Activated T-cell treated with anti-CD3 and anti-CD28 coated beads, Interleukin-2, amount 50 U/mL, for 1 hour (primary cell): Measurements from ENCODE around the gene MAN2B2.
A peak's percentile ranks its signal among the peaks of the same experiment; 100 is the strongest.

ENCODE experiments used
- DNase-seq: peaks from one replicate; pipeline ENCODE4 v3.0.0-alpha.2; 2020

Gene MAN2B2

DNA sequence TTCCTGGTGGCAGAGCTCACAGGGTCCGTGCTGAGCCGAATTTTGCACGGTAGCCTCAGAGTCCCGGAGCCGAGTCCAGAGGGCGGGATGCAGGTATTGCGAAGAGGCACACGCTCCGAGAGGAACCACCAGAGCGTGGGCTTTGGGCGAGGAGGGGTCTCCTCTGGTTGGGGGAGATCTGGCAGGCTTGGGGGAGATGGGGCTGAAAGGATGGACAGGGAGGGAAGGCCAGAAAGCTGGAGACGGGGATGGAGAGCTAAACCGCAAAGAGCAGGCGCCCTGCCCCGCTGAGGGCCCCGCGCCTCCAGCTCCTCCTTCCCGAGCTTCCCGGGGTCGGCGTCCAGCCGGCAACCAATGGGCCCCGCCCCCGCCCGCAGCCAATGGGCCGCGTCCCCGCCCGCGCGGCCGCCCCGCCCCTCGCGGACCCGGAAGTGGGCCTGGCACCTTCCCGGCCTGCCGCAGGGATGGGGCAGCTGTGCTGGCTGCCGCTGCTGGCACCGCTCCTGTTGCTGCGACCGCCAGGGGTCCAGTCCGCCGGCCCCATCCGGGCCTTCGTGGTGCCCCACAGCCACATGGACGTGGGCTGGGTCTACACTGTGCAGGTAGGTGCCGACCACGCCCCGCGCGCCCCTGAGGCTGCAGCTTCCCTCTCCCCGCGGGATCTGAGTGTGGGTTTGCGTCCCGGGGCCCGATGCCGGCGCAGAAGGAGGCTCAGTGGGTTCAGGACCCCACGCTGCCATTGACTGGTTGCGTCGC, at the start of gene MAN2B2:
MAN2B2 (plus strand) TSS at position 443 of the 756 bp plus-strand sequence; CDS start at position 465, 22 bp downstream.
- DNase-seq, result peak; percentile 88

DNA sequence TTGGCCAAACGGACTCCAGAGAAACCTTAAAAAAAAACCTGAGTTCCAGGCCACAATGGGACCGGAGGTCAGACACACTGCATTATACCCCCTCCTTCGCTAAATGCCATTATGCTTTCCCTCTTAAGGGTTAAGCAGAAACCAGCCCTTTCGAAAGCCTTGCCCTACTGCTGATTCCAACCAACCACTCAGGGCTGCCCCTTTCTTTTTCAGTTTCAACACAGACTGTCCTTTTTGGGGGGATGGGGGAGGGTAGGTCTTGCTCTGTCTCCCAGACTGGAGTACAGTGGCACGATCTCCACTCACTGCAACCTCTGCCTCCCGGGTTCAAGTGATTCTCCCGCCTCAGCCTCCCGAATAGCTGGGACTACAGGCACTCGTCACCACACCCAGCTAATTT, 49.5 kb upstream of the MAN2B2 start:
- DNase-seq, result no peak

DNA sequence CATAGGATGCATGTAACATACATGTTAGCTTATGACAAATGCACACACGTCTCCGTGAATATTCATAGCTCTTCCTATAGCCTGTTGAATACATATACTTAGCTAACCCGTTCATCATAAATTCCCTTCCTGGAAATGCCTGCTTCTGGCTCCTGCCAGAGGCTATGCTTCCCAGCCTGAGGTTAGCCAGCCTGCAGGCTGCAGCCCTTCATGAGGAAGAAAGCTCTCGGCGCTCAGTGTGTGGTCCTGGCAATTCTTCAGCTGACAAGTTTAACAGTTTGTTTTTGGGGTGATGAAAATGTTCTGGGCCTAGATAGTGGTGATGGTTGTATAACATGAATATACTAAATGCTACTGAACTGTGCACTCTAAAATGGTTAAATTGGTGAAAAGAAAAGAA, 48.8 kb upstream of the MAN2B2 start:
- no peak for DNase-seq

DNA sequence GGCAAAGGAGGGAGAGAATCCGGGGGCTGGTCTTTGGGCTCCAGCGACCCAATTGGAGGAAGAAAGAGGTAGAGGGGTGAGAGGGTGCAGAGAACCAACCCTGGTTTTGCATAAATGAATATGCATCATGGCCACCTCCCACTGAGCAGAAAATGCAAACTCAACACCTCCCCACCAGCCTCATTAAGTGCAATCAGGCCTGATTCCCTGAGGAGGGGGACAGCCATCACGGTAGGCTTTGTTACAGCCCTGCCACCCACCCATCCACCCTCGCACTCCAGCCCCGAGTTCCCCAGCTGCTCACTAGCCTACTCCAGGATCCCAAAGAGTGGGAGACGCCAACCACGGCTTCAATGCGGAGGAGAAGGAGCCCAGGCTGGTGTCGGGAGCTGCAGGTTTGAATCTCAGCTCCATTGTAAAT, 48.3 kb upstream of the MAN2B2 start:
- DNase-seq, result no peak

DNA sequence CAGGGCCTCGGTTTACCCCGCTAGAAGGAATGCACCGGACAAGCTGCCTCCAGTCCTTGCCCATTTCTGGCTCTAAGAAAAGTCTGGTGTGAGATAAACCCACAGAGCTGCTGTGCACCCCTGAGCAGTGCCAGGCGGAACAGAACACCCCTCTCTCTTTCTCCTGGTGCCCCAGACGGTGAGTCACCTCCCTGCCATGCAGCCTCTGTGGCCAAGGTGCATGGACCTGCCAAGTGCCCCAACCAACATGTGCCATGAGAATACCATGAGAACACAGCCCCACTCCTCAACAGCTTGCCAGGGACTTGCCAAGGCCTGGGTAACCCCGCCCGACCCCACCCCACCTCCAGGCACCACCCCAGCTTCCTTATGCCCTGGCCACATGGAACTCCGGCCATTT, 47.7 kb upstream of the MAN2B2 start:
- no peak for DNase-seq

DNA sequence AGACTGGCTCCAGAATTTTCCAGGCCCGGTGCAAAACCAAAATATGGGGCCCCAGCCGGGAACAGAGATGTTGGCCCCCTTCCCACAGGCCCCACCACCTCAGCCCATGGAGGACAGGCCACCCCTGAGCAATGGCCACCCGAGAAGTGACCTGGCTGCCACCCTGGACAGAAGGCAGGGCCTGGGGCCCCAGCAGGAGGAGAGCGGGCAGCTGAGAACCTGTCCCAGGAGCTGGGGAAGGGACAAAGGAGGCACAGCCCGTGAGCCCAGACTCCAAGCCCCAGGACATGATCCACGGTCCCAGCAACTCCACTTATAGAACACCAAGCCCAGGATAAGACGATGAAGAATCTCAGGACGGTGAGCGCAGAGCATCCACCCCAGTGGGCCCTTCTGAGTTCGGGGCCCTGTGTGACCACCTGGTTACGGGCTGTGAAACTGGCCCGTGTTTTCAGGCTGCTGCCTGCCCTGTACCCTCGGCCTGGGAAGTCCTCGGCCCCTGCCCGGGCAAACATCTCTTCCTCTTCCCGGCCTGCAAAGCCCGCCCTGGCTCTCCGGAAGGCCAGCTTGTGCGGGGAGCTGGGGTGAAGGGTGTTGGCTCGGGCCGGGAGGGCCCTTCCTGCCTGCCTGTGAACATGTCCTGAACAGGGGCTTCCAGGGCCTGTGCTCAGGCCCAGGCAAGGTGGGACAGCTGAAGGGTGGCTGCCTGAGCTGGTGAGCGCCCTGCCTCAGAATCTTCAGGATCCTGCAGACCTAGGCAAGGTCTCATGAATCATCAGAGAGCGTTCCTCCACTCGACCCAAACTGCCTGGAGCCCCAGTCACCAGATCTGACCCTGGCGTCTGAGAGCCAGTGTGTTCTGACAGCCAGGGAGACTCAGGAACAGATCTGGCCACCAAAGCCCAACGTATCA, 47.0 kb upstream of the MAN2B2 start:
- DNase-seq, result no peak

DNA sequence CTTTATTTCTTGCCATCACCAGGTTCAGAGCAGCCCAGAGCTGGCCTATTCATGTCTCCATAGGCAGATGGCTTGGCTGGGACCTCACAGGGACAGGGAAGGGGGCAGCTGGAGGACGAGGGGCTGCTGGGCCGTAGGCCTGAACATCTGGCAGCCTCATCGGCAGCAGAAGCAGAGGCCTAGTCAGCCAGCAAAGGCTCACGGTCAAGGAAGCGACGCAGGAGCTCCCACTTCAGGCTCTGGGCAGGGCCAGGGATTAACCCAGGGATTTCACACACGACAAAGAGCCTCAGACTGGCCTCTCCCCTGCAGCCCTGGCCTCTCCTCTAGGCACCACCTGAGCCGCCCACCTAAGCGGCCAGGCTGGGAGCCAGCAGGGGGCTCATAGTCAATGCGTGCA, 46.0 kb upstream of the MAN2B2 start:
- DNase-seq, result no peak

DNA sequence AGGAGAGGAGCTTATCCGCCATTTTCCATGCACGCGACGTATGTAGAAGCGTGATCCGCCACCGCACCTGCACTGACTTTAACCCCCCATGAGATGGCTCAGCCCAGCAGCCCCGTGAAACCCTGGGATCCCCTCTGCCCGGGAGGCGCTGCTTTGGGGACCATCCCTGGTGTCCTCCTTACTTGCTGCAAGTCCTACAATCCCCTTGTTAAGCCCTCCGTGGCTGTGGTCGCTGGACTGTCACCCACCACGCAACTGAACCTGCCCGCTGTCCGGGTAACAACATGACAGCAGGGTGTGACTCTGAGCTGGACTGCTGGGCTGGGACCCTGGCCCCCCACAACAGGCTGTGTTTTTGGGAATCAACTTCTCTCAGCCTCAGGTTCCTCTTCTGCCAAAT, 44.7 kb upstream of the MAN2B2 start:
- no peak for DNase-seq

DNA sequence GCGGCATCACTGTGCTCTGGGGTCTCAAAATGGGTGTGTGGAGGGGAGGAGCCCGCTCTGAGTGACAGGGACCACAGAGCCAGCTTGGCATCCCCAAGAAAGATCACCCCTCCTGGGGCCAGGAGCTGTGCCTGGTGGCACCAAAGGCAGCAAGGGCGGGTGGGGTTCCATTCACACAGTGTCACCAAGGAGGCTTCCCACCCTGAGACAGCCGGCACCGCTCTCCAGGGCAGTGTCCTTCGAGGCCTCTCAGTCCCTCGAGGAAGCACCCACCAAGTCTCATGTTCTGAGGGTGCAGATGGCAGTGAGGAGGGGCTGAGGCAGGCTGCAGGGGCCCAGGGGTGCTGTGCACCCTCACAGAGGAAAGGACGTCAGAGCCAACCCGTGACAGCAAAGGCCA, 44.0 kb upstream of the MAN2B2 start:
- DNase-seq, result no peak

DNA sequence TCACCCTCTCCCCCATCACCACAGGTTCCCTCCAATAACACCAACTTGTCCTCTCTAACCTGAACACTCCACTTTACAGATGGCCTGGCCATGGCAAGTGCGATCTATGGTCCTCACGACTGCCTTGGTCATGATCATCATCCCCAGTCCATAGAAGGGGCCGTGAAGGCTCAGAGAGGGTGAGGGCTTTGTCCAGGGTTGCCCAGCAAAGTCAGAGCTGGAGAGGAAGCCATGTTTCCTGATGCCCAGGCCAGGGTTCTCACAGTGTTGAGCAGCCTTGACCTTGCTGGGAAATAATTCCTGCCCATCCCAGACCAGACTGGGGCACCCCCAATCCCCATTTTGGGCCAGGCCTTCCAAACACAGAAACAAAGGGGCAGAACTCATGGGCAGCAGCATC, 42.9 kb upstream of the MAN2B2 start:
- no peak for DNase-seq

DNA sequence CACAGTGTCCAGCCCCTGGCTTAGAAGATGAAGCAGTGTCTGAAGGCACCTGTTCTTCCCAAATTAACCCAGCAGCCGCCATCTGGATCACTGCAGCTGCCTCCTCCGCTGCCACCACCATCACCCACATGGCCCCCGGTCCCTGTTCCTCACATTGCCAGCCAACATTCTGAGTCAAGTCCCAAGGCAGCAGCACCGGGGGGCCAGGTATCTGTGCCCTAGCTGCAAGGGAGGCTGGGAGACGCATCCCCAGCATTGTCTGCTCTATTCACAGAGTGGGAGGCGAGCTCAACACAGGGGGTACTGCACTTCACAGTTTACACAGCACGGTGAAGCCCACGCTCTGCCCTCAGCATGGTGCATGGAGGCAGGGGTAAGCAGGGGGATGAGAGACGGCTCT, 42.3 kb upstream of the MAN2B2 start:
- DNase-seq, result no peak

DNA sequence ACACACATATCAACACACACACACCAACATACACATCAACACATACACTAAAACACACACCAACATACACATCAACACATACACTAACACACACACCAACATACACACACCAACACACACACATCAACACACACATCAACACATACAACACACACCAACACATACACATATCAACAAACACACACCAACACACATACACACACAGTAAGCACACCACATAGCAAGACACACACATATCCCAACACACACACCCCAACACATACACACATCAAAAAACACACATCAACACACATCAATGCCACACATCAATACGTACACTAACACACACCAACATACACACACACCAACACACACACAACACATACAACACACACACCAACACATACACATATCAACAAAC, 40.9 kb upstream of the MAN2B2 start:
- DNase-seq, result no peak

DNA sequence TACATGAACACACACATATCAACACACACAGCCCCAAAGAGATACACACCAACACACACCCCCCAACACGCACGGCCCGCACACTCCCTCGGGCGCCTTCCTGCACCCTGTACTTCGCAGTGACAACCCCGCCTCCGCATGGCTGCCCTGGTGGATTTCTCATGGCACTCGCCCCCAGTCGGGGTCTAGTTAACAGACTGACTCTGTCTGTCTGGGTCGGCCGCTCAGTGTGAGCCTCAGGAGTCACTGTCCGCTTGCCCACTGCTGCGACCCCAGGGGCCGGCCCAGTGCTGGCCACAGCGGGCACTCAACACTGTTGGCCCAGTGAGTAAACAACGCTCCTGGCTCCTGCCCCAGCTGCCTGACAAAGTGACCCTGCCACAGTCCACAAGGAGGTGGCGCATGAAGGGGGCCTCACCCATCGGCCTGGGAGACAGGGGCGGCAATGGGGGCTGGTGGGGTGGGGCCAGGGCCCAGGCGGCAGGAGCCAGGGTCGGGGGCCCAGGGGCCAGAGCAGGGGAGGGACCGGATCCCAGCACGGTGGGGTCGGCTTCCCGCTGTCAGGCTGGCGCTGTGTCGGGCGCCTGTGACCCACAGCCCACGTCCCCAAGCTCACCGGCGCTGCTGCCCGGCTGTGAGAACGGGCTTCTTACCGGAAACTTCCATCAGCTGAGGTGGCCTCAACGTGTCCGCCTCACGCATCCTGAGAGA, 40.2 kb upstream of the MAN2B2 start:
- DNase-seq, result no peak

DNA sequence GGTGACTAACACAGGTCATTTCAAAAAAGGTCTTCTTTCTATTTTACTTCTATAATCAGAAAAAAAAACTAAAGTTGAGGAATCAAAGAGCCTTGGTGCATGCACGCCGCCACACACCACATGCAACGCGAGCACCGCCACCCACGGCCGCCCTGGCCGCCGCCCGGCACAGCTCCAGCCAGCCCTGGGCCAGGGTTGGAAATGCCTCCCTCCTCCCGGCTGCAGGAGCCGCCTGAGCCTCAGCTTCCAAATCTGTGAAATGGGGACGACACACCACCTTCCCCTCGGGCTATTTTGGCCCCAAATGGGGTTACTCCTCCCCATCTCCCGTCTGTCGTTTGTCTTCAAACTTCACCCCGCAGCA, 39.7 kb upstream of the MAN2B2 start:
- no peak for DNase-seq

DNA sequence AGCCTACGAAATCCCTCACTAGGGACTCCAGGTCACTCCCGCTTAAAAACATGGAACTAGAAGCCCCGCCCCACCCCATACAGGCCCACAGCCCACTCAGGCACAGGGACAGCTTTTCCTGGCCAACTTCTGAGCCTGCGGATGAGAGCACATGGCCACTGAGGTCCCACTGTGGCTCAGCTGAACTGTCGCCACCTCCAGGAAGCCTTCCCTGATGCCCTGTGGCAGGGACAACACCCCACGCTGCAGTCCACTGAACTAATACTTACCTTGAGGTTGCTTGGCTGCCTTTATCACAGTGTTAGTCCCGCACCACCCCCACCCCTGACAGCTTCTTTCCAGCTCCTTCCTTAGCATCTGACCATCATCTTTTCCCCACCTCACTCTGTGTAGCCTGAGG, 39.3 kb upstream of the MAN2B2 start:
- DNase-seq, result no peak

DNA sequence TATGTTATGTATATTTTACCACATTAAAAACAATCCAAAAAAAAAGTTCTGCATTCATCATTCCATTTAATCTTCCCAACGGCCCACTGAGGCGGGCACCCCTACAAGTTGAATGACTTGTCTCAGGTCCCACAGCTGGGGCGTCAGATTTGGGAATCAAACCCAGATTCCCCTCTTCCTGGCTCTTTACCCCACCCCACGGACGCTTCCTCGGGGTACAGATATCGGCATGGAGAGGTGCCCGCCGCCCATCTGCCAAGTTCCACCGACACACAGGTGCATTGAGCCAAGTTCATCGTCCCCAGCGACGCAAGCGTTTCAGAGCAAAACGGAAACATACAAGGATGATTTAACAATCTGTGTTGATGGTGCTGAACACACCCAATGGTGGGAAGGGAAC, 36.9 kb upstream of the MAN2B2 start:
- no peak for DNase-seq

DNA sequence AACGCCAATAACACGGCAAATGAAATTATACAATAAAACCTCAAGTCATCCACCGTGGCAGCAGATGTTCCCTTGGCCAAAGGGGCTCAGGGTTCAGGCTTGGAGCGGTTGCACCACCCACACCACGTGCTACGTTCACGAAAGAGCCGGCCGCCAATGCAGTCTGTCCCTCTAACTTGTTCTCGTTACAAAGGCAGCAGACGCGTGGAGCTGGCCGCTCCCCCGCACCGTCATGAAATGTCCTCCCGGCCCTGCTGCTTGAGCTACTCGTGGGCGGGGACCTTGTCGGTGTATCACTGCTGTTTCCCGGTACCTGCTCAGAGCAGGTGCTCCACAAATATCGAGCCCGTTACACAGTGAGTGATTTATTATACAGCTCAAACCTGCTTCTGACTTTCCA, 36.4 kb upstream of the MAN2B2 start:
- DNase-seq, result no peak

DNA sequence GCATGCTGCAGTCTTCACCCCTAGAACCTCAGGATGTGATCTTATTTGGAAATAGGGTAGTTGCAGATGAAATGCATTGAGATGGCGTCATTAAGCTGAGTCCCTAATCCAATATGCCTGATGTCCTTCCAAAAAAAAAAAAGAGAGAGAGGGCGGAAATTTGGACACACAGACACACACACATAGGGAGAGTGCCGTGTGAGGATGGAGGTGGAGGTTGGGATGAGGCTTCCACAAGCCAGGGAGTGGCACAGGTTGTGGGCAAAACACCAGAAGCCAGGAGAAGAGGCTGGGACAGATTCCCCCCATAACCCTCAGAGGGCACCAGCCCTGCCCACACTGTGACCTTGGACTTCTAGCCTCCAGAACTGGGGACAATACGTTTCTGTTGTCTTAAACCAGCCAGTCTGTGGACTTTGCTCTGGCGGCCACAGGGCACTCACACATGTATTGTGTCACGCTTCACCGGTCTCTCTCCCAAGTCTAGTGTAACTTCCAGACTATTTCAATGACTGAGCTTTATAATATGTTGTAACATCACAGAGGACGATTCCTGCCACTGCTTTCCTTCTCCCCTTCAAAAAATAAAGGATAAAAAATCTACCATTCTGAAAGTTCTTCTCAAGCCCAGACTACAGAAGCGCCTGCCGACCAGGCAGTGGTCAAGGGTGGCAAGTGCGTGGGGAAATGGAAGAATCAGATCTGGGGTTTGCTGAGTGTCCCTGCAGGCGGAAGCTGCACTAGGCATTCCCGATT, 35.8 kb upstream of the MAN2B2 start:
- DNase-seq, result no peak

DNA sequence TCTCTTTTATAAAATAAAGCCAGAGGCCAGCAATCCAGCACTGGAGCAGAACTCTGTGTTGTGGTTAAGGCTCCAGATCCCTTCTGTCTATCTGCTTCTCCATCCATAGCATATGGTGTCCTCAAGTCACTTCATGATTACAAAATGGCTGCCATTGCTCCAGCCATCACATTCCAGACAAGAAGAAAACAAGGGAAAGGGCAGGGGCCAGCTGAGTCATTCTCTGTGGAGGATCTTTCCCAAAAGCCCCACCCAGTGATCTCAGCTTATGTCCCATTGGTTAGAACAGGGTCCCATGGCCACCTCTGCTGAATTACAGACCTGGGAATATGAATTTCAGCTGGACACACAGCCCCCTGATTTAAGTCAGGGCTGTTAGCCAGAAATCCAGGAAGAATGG, 34.1 kb upstream of the MAN2B2 start:
- DNase-seq, result no peak

DNA sequence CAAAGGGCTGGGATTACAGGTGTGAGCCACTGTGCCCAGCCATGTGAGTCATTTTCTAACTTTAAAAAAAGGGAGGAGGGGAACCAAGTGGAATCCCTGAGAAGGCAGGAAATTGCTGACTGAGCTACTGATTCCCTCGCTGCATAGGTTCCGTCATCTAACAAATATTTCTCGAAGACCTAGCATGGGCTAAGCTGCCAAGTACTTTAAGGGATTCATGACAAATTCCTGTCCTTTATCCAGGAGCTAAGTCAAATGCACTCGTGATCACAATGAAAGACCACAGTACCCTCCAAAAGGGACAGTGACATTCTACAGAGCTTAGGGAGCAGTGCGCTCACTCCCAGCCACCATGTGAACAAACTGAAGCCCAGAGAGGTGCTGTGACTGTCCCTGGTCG, 33.2 kb upstream of the MAN2B2 start:
- no peak for DNase-seq

DNA sequence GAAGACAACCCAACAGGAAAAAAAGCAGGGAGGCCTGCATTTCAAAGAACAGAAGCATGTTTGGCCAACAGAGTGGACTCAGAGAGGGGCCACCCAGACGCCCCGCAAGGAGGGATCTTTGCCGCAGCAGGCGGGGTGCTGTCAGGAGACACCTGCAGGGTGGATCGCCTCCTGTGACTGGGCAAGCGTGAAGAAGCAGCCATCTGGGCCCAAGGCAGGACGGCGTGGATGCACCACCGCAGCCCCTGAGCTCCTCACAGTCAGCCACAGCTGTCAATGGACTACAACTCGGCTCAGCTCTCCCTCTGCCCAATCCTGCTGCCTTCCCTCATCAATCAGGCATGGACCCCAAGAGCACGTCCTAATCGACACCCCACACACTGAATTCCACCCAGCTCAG, 32.0 kb upstream of the MAN2B2 start:
- no peak for DNase-seq

DNA sequence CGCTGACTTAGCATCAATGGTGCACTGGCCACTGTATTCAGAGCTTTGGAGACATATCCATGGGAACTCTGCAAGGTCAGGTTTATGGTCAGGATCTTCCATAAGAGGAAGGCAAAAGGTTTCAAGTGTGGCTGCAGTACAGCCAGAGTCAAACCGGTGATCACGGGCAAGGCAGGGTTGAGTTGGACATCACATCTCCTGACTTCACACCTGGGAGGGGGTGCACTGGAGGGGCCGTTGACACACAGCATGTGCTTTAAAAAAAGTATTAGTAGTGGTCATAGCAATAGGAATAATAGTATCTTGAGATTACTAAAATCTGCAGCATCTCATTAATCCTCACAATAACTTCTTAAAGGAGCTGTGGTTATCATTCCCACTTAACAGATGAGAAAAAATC, 28.9 kb upstream of the MAN2B2 start:
- DNase-seq, result no peak
